ENCODE data around the gene PTPRN2. TPM values are rescaled to one million over a fixed set of nuclear protein-coding genes. Genes with fewer than 3 reads are reported as not detected.

PTPRN2 gene
- polyA plus RNA-seq, 1 of the 3 experiments (the other 2 are of a cell fraction) = 4.0 TPM

GRCh38 chr7:157688533-157689268 is 898.9 kb downstream of the PTPRN2 start:
- H3K4me1 ChIP-seq (ENCODE audit: control insufficient read depth in 1 of 2, insufficient read depth in 2 of 2, low read depth in 1 of 2, low read length in 1 of 2) = peaks cover 0 to 17% of the 10 kb centered on the region in 2 experiments; a peak in 1 of 4 replicates
- no peak overlapping the region for H2AFZ ChIP-seq (ENCODE audit: low read depth)
- DNase-seq = peak; percentile 41
- H3K36me3 ChIP-seq (replicated peaks in 1 of 2; ENCODE audit: control insufficient read depth in 1 of 2, insufficient read depth in 2 of 2, low read length in 1 of 2) = peaks cover 0 to 2% of the 10 kb centered on the region in 2 experiments
- no peaks in the 10 kb centered on the region for H4K20me1 ChIP-seq (ENCODE audit: insufficient read depth)
- no peak overlapping the region for H3K4me2 ChIP-seq
- H3K4me3 ChIP-seq (ENCODE audit: low read depth in 2 of 2, low read length in 1 of 2) = no peak overlapping the region
- no peak overlapping the region for H3K27ac ChIP-seq (ENCODE audit: low read depth in 2 of 2, low read length in 1 of 2)
- ChIA-PET POLR2A (no interaction called here), CTCF (interaction anchor here (0.9 to 1.5 kb wide), 2 partner anchors 15 to 136 kb away, joined by 3 to 4 read pairs; no protein-coding TSS in a partner anchor)
- peaks cover 8% of the 10 kb centered on the region for H3F3A ChIP-seq (replicated peaks; ENCODE audit: insufficient read depth)
- H3K9me2 ChIP-seq = no peaks in the 10 kb centered on the region
- H3K9ac ChIP-seq = no peak overlapping the region
- no peaks in the 10 kb centered on the region for H3K27me3 ChIP-seq (ENCODE audit: insufficient read depth)
- WGBS (ENCODE audit: low lambda C conversion rate) = 88% methylated on average over 63 of the region's 64 CpGs
- no peak for TF ChIP-seq RAD21 (IDR thresholded peaks at IDR 0.05; ENCODE audit: low read length)
- no peak for TF ChIP-seq GABPA (IDR thresholded peaks at IDR 0.05; ENCODE audit: low read depth)
- no peak for TF ChIP-seq RFX5 (IDR thresholded peaks at IDR 0.05; ENCODE audit: low read length)
- no peak for TF ChIP-seq FOXM1 (IDR thresholded peaks at IDR 0.05; ENCODE audit: low read depth)
- no peak for TF ChIP-seq POLR2AphosphoS5 (IDR thresholded peaks at IDR 0.05; ENCODE audit: low read depth, low read length)
- no peak for TF ChIP-seq JUND (IDR thresholded peaks at IDR 0.05)
- TF ChIP-seq USF1 (IDR thresholded peaks at IDR 0.05; ENCODE audit: borderline replicate concordance, low read depth) = no peak
- TF ChIP-seq ELF1 (IDR thresholded peaks at IDR 0.05) = no peak
- TF ChIP-seq USF2 (IDR thresholded peaks at IDR 0.05; ENCODE audit: borderline replicate concordance, low read depth, low read length) = no peak
- no peak for TF ChIP-seq RXRA (IDR thresholded peaks at IDR 0.05; ENCODE audit: borderline replicate concordance, low read depth)
- no peak for TF ChIP-seq IRF3 (IDR thresholded peaks at IDR 0.05; ENCODE audit: low read depth, low read length)
- no peak for TF ChIP-seq SIN3A (IDR thresholded peaks at IDR 0.05; ENCODE audit: borderline replicate concordance, low read depth, low read length)
- TF ChIP-seq MXI1 (IDR thresholded peaks at IDR 0.05; ENCODE audit: low read depth, low read length) = no peak
- no peak for TF ChIP-seq MEF2A (IDR thresholded peaks at IDR 0.05; ENCODE audit: borderline replicate concordance, low read depth)
- TF ChIP-seq TCF12 (IDR thresholded peaks at IDR 0.05) = no peak
- peaks cover 5% of the 10 kb centered on the region; the same call in 1 of the 2 replicates for H3K79me2 ChIP-seq (ENCODE audit: insufficient read depth)
- H3K9me3 ChIP-seq = no peaks in the 10 kb centered on the region
